HepG2 (cell line): ENCODE data around the gene DYSF. TPM values are rescaled to one million over a fixed set of nuclear protein-coding genes. Genes with fewer than 3 reads are reported as not detected.

Experiments
- EP300 ChIP-seq, 3 experiments: sonication (generic) in 1 of 3; formaldehyde crosslinking in 1 of 3; IDR thresholded peaks; 2 replicates each; pipeline versions ENCODE4 v1.5.1 to v1.6.1; 2011 to 2020; ENCODE audit warnings: low read depth in 2 of 3, low read length in 2 of 3, borderline replicate concordance in 1 of 3, improper control_type of control experiment in 1 of 3, mild to moderate bottlenecking in 1 of 3, missing genetic modification reagents in 1 of 3, moderate library complexity in 1 of 3
- GTF2F1 ChIP-seq: fragments of 150-350 bp; IDR thresholded peaks from 2 replicates; pipeline ENCODE4 v1.6.1; 2014; ENCODE audit warnings: low read length
- HOMEZ ChIP-seq: IDR thresholded peaks from 2 replicates; pipeline ENCODE4 v1.6.1; 2016; ENCODE audit warnings: low read depth
- PRPF4 ChIP-seq: fragments of 200-400 bp; formaldehyde crosslinking; IDR thresholded peaks from 2 replicates; pipeline ENCODE4 v1.6.1; 2016; ENCODE audit warnings: low read length, low read depth; ENCODE audit not compliant: poor library complexity, severe bottlenecking
- REPIN1 ChIP-seq: sonication (generic); formaldehyde crosslinking; IDR thresholded peaks from 2 replicates; pipeline ENCODE4 v1.8.0; 2022; ENCODE audit warnings: missing genetic modification reagents, low read depth, mild to moderate bottlenecking, borderline replicate concordance
- SOX6 ChIP-seq, 2 experiments: fragments of 450-650 bp in 1 of 2; sonication (generic) in 1 of 2; formaldehyde crosslinking in 1 of 2; IDR thresholded peaks; 2 replicates each; pipeline versions ENCODE4 v1.4.0 to v1.6.1; 2017 to 2020; ENCODE audit warnings: antibody characterized with exemption in 1 of 2, mild to moderate bottlenecking in 1 of 2, missing genetic modification reagents in 1 of 2
- ZBTB7B ChIP-seq: sonication (generic); formaldehyde crosslinking; IDR thresholded peaks from 2 replicates; pipeline ENCODE4 v1.4.0; 2020; ENCODE audit warnings: missing genetic modification reagents
- ZNF225 ChIP-seq: sonication (generic); formaldehyde crosslinking; IDR thresholded peaks from 2 replicates; pipeline ENCODE4 v1.4.0; 2020; ENCODE audit warnings: mild to moderate bottlenecking, missing genetic modification reagents
- ZNF407 ChIP-seq: sonication (generic); formaldehyde crosslinking; IDR thresholded peaks from one replicate; pipeline ENCODE4 v1.5.1; 2020; ENCODE audit warnings: mild to moderate bottlenecking, missing genetic modification reagents; ENCODE audit errors: not compliant biosample characterization
- ZNF770 ChIP-seq: sonication (generic); formaldehyde crosslinking; IDR thresholded peaks from 2 replicates; pipeline ENCODE4 v1.5.0; 2020; ENCODE audit warnings: mild to moderate bottlenecking, missing genetic modification reagents
- ZSCAN22 ChIP-seq: sonication (generic); formaldehyde crosslinking; IDR thresholded peaks from 2 replicates; pipeline ENCODE4 v1.4.0; 2020; ENCODE audit warnings: mild to moderate bottlenecking, missing genetic modification reagents
- ZSCAN25 ChIP-seq: sonication (generic); formaldehyde crosslinking; IDR thresholded peaks from 2 replicates; pipeline ENCODE4 v1.8.0; 2022; ENCODE audit warnings: mild to moderate bottlenecking, missing genetic modification reagents
- polyA plus RNA-seq, 8 experiments: library from polyadenylated mRNA; depleted of rRNA in 3 of 8; stranded (reverse) in 7 of 8; unstranded in 1 of 8; fragments of >200 nt; fragmentation: Illumina TruSeq in 4 of 8; extraction: Trizol in 4 of 8; gene quantifications; 2 replicates each; pipeline versions ENCODE4 v1.2.1 to v1.2.3, GENCODE V29; 2011 to 2016; ENCODE audit warnings: low read depth in 4 of 8, missing spikeins in 1 of 8, mixed read lengths in 1 of 8; ENCODE audit not compliant: insufficient read depth in 1 of 8
- total RNA-seq, 5 experiments: library from RNA; depleted of rRNA; stranded (reverse); fragments of >200 nt; fragmentation: Illumina TruSeq; extraction: Trizol; gene quantifications; 2 replicates each; pipeline ENCODE4 v1.2.3, GENCODE V29; 2016; ENCODE audit warnings: low read depth in 1 of 5

DYSF gene
- total and polyA plus RNA-seq, 2 of the 13 experiments (the other 11 are each of a cell fraction or from before 2014, with no cell fraction given): 0.15 to 2.4 TPM

GRCh38 chr2:71710367-71711132, 257.2 kb downstream of the DYSF start (continued):
- no peak for TF ChIP-seq REPIN1 (CRISPR knock-in tag)
- peak; percentile 47; the same call in 1 of the 2 replicates for TF ChIP-seq ZBTB7B (CRISPR knock-in tag)
- TF ChIP-seq ZNF407 (CRISPR knock-in tag): no peak
- no peak for TF ChIP-seq ZSCAN25 (CRISPR knock-in tag)
- TF ChIP-seq GTF2F1: no peak
- no peak for TF ChIP-seq HOMEZ
- TF ChIP-seq ZSCAN22 (CRISPR knock-in tag): no peak
- no peak for TF ChIP-seq PRPF4
- no peak for TF ChIP-seq ZNF770 (CRISPR knock-in tag)
- no peak for TF ChIP-seq ZNF225
- no peak for TF ChIP-seq SOX6 (IDR thresholded peaks at IDR 0.05)
- TF ChIP-seq SOX6 (CRISPR knock-in tag; IDR thresholded peaks at IDR 0.05): peak; percentile 57
- peak in 1 of 2 experiments; percentile 52; a peak in 2 of 4 replicates for TF ChIP-seq EP300 (IDR thresholded peaks at IDR 0.05; ENCODE audit: low read depth in 2 of 2, low read length in 2 of 2)
- TF ChIP-seq EP300 (CRISPR knock-in tag; IDR thresholded peaks at IDR 0.05; ENCODE audit: borderline replicate concordance): no peak
